Measurements from ENCODE around the gene GINS2. TPM values are rescaled to one million over a fixed set of nuclear protein-coding genes. Genes with fewer than 3 reads are reported as not detected.

GINS2 gene
- total and polyA plus RNA-seq, 7 donors = 0.93 to 2.0 (median 1.5) TPM

- Histone ChIP-seq H3K27me3 (ENCODE audit: insufficient read depth in 3 of 3, low read length in 2 of 3) (peaks cover 0 to 2% (median 0%) of the 10 kb centered on the region in 3 donors), H3K9me3 (no peaks in the 10 kb centered on the region), H3K4me3 (no peak overlapping the region), H3K27ac (no peak overlapping the region), H3K36me3 (ENCODE audit: insufficient read depth in 1 of 2, low read depth in 1 of 2) (no peaks in the 10 kb centered on the region), H3K4me1 (peaks cover 12% of the 10 kb centered on the region)
- no peak for ATAC-seq
- 31 to 35% (median 32%) methylated on average over 9 of the region's 9 CpGs for WGBS, 3 donors
- DNase-seq = no peak
- TF ChIP-seq CTCF (IDR thresholded peaks at IDR 0.05) = no peak
- intact Hi-C loops (cut with DNase I) = loop anchor here (5.0 kb wide), 3 partner anchors 39 to 469 kb away; no protein-coding TSS in a partner anchor
These were observed 27.4 kb upstream of the GINS2 start for GRCh38 chr16:85716022-85716679.

- no peak for ATAC-seq
- Histone ChIP-seq H3K27me3 (ENCODE audit: insufficient read depth in 3 of 3, low read length in 2 of 3) (peaks cover 0 to 2% (median 0%) of the 10 kb centered on the region in 3 donors), H3K36me3 (ENCODE audit: insufficient read depth in 1 of 2, low read depth in 1 of 2) (no peaks in the 10 kb centered on the region), H3K4me3 (no peak overlapping the region), H3K9me3 (no peaks in the 10 kb centered on the region), H3K4me1 (peaks cover 10% of the 10 kb centered on the region), H3K27ac (no peak overlapping the region)
- no peak for DNase-seq
- intact Hi-C loops (cut with DNase I) = loop anchor here (5.0 kb wide), 3 partner anchors 38 to 468 kb away; no protein-coding TSS in a partner anchor
- 32 to 45% (median 42%) methylated on average over 22 of the region's 22 CpGs for WGBS, 3 donors
- no peak for TF ChIP-seq CTCF (IDR thresholded peaks at IDR 0.05)
These were observed 26.6 kb upstream of the GINS2 start for GRCh38 chr16:85715169-85716021.

- no peak overlapping the region for H3K4me3 ChIP-seq
- intact Hi-C loops (cut with DNase I) = no loop called here
- peaks cover 0 to 2% (median 0%) of the 10 kb centered on the region in 3 donors for H3K27me3 ChIP-seq (ENCODE audit: insufficient read depth in 3 of 3, low read length in 2 of 3)
- ATAC-seq (no peak), DNase-seq (no peak)
- H3K4me1 ChIP-seq = no peaks in the 10 kb centered on the region
- H3K36me3 ChIP-seq (ENCODE audit: insufficient read depth in 1 of 2, low read depth in 1 of 2) = no peaks in the 10 kb centered on the region
- no peak overlapping the region for H3K27ac ChIP-seq
- H3K9me3 ChIP-seq = no peaks in the 10 kb centered on the region
- no peak for TF ChIP-seq CTCF (IDR thresholded peaks at IDR 0.05)
- WGBS, 3 donors = 47 to 54% (median 53%) methylated on average over 9 of the region's 9 CpGs
These were observed 24.0 kb upstream of the GINS2 start for GRCh38 chr16:85712801-85713200.

GRCh38 chr16:85711982-85712587, 23.3 kb upstream of the GINS2 start:
- TF ChIP-seq CTCF (IDR thresholded peaks at IDR 0.05) = no peak
- WGBS, 3 donors = 88 to 95% (median 95%) methylated on average over 6 of the region's 6 CpGs
- H3K4me1 ChIP-seq = no peaks in the 10 kb centered on the region
- H3K36me3 ChIP-seq (ENCODE audit: insufficient read depth in 1 of 2, low read depth in 1 of 2) = no peaks in the 10 kb centered on the region
- H3K27ac ChIP-seq = no peak overlapping the region
- intact Hi-C loops (cut with DNase I) = no loop called here
- peaks cover 0 to 2% (median 0%) of the 10 kb centered on the region in 3 donors for H3K27me3 ChIP-seq (ENCODE audit: insufficient read depth in 3 of 3, low read length in 2 of 3)
- ATAC-seq (no peak), DNase-seq (no peak)
- no peak overlapping the region for H3K4me3 ChIP-seq
- H3K9me3 ChIP-seq = no peaks in the 10 kb centered on the region

Data from psoas muscle (tissue), 8 donors.